ENCODE results near the gene LONRF2. TPM values are rescaled to one million over a fixed set of nuclear protein-coding genes. Genes with fewer than 3 reads are reported as not detected.

Gene LONRF2
- total and polyA plus RNA-seq, 2 of the 13 experiments (the other 11 are each of a cell fraction or from before 2014, with no cell fraction given) = not detected

DNA sequence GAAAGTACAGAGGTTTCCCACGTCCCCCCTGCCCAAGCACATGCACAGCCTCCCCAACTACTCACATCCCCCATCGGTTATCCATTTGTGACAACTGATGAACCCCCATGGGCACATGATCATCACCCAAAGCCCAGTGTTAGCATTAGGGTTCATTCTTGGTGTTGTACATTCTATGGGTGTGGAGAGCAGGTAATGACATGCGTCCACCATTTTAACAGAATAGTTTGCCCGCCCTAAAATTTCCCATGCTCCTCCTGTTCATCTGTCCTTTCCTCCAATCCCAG, 74.3 kb downstream of the LONRF2 start:
- Histone ChIP-seq H2AFZ (ENCODE audit: low read length) (no peak overlapping the region), H3K4me3 (replicated peaks in 1 of 3; ENCODE audit: insufficient read depth in 1 of 3, low read depth in 2 of 3, low read length in 3 of 3) (no peak overlapping the region), H3K9ac (ENCODE audit: insufficient read depth, low read depth, low read length) (no peak overlapping the region), H3K27ac (ENCODE audit: extremely low read length, insufficient read depth, low read length) (no peak overlapping the region), H3K27me3 (ENCODE audit: control insufficient read depth in 1 of 2, insufficient read depth in 2 of 2, low read length in 2 of 2) (peaks cover 0 to 10% of the 10 kb centered on the region in 2 experiments; a peak in 2 of 5 replicates), H4K20me1 (ENCODE audit: insufficient read depth, low read length) (no peaks in the 10 kb centered on the region), H3K4me1 (ENCODE audit: insufficient read depth, low read length) (no peaks in the 10 kb centered on the region), H3K36me3 (replicated peaks in 1 of 2; ENCODE audit: control insufficient read depth in 1 of 2, insufficient read depth in 2 of 2, low read length in 2 of 2) (no peaks in the 10 kb centered on the region), H3K9me3 (ENCODE audit: low read length) (no peaks in the 10 kb centered on the region), H3K79me2 (ENCODE audit: insufficient read depth, low read length) (no peaks in the 10 kb centered on the region), H3K4me2 (ENCODE audit: low read depth, low read length) (no peak overlapping the region)
- DNase-seq (ENCODE audit: low spot score) (no peak), FAIRE-seq (no peak), ATAC-seq (no peak)
- TF ChIP-seq IKZF1 (IDR thresholded peaks at IDR 0.05) (no peak), ZNF18 (CRISPR knock-in tag; IDR thresholded peaks at IDR 0.05; ENCODE audit: insufficient replicate concordance) (no peak), NFKBIZ (CRISPR knock-in tag; IDR thresholded peaks at IDR 0.05) (no peak), ZNF512B (CRISPR knock-in tag; IDR thresholded peaks at IDR 0.05; ENCODE audit: borderline replicate concordance) (no peak), CHCHD3 (CRISPR knock-in tag; IDR thresholded peaks at IDR 0.05) (no peak)
- TF ChIP-seq, protein P1, sequence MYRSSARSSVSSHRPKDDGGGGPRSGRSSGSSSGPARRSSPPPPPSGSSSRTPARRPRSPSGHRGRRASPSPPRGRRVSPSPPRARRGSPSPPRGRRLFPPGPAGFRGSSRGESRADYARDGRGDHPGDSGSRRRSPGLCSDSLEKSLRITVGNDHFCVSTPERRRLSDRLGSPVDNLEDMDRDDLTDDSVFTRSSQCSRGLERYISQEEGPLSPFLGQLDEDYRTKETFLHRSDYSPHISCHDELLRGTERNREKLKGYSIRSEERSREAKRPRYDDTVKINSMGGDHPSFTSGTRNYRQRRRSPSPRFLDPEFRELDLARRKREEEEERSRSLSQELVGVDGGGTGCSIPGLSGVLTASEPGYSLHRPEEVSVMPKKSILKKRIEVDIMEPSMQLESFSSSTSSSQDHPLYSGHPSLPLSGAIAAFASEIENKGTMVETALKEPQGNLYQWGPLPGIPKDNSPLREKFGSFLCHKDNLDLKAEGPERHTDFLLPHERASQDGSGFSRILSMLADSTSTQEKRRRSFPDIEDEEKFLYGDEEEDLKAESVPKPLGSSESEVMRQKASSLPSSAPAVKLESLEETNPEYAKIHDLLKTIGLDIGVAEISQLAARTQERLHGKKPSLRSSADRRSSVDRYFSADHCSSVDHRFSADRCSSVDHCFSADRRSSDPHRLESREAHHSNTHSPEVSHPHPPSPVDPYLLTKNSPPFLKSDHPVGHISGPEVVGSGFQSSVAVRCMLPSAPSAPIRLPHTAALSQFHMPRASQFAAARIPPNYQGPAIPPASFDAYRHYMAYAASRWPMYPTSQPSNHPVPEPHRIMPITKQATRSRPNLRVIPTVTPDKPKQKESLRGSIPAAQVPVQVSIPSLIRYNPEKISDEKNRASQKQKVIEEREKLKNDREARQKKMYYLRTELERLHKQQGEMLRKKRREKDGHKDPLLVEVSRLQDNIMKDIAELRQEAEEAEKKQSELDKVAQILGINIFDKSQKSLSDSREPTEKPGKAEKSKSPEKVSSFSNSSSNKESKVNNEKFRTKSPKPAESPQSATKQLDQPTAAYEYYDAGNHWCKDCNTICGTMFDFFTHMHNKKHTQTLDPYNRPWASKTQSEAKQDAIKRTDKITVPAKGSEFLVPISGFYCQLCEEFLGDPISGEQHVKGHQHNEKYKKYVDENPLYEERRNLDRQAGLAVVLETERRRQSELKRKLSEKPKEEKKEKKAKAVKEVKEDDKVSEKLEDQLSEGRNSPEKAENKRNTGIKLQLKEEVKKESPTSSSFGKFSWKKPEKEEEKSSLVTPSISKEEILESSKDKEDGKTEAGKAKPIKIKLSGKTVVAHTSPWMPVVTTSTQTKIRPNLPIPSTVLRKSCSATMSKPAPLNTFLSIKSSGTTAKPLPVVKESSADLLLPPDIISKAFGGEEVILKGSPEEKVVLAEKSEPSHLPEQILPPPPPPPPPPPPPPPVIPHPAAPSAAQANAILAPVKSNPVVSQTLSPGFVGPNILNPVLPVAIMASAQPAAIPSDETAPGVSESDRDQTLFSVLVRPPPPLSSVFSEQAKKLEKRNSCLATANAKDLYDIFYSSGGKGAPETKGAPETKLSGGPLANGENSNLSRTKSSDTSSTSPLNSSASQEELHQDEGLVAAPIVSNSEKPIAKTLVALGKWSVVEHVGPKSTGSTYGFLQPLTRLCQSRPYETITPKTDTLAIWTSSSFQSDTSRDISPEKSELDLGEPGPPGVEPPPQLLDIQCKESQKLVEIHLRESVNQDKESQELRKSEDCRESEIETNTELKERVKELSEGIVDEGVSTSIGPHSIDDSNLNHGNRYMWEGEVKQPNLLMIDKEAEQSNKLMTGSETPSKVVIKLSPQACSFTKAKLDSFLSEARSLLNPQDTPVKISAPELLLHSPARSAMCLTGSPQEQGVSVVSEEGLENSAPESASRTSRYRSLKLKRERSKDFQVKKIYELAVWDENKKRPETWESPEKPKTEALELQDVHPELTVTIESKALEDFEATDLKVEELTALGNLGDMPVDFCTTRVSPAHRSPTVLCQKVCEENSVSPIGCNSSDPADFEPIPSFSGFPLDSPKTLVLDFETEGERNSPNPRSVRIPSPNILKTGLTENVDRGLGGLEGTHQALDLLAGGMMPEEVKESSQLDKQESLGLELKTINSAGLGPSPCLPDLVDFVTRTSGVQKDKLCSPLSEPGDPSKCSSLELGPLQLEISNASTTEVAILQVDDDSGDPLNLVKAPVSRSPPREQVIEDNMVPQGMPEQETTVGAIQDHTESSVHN (CRISPR knock-in tag; IDR thresholded peaks at IDR 0.05) = no peak
- TF ChIP-seq, protein P2, sequence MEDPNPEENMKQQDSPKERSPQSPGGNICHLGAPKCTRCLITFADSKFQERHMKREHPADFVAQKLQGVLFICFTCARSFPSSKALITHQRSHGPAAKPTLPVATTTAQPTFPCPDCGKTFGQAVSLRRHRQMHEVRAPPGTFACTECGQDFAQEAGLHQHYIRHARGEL (CRISPR knock-in tag; IDR thresholded peaks at IDR 0.05) = no peak
- CTCF ChIA-PET (ENCODE audit: low intra/inter-chr PET ratio, low total read pairs) = no interaction called here
- WGBS (ENCODE audit: low lambda C conversion rate) = 7% methylated on average over 4 of the region's 4 CpGs
- intact Hi-C loops (cut with micrococcal nuclease; ENCODE audit: unreplicated experiment) = no loop called here
- no TSS peak for BruUV-seq (replicated peaks)
- in situ Hi-C loops (cut with HindIII; ENCODE audit: extremely low pct_ligation_motif_present, low pct_unique_long_range_greater_than_20kb) = loop anchor here (5.0 to 10.0 kb wide), 3 partner anchors 433 to 691 kb away; no protein-coding TSS in a partner anchor
- POLR2A ChIA-PET = no interaction called here
